Right lobe of liver (tissue), 6 donors: ENCODE measurements around the gene HELZ. TPM values are rescaled to one million over a fixed set of nuclear protein-coding genes. Genes with fewer than 3 reads are reported as not detected.

Experiments used
- ATAC-seq, 4 donors: fragments of 200-7000 bp; cut with Tn5 transposase; one replicate each; pipeline ENCODE4 v1.9.1; 2020; ENCODE audit warnings: mild to moderate bottlenecking in 4 of 4, moderate library complexity in 4 of 4
- DNase-seq, 3 donors: peaks; one replicate each; pipeline ENCODE4 v3.0.0-alpha.2; 2020
- H3K27ac ChIP-seq, 3 donors: fragments of 200-600 bp; one replicate each; pipeline ENCODE4 v1.8.0; 2022
- H3K27me3 ChIP-seq, 2 donors: fragments of 200-600 bp; one replicate each; pipeline ENCODE4 v1.8.0; 2022
- H3K36me3 ChIP-seq, 4 donors: fragments of 200-600 bp; sonication (generic) in 1 of 4; one replicate each; pipeline versions ENCODE4 v1.5.1 to v1.8.0; 2017 to 2022; ENCODE audit warnings: control low read depth in 1 of 4
- H3K4me1 ChIP-seq, 4 donors: fragments of 200-600 bp; sonication (generic) in 1 of 4; one replicate each; pipeline versions ENCODE4 v1.5.1 to v1.8.0; 2017 to 2022; ENCODE audit warnings: control low read depth in 1 of 4
- H3K4me3 ChIP-seq, 3 donors: fragments of 200-600 bp; one replicate each; pipeline ENCODE4 v1.8.0; 2022
- H3K9me3 ChIP-seq, 4 donors: fragments of 200-600 bp; sonication (generic) in 1 of 4; one replicate each; pipeline versions ENCODE4 v1.5.1 to v1.8.0; 2017 to 2022; ENCODE audit warnings: control low read depth in 1 of 4
- POLR2A ChIP-seq: fragments of 450-650 bp; IDR thresholded peaks from one replicate; pipeline ENCODE4 v1.6.1; 2017; ENCODE audit warnings: antibody characterized with exemption, mild to moderate bottlenecking
- WGBS: methylation state at CpG from one replicate; pipeline ENCODE4 v1.1.6; 2018; ENCODE audit warnings: low coverage, low lambda C conversion rate; ENCODE audit not compliant: insufficient coverage; ENCODE audit errors: missing lambda C conversion rate; 5-methylcytosine and 5-hydroxymethylcytosine counted together
- intact Hi-C, 2 donors: fragments of 100-400 bp; cut with DNase I; formaldehyde crosslinking; loops; one replicate each; pipeline versions ENCODE4 v1.11.2 to v1.14.1; 2022
- small RNA-seq, 2 experiments: library from RNA; depleted of rRNA; stranded (forward); fragments of <200 nt; gene quantifications; one replicate each; pipeline ENCODE3, GENCODE V24; 2016
- total RNA-seq, 6 experiments: library from RNA; depleted of rRNA in 2 of 6; stranded (reverse); fragments of >200 nt in 2 of 6; fragmentation: NEBNext Ultra II Directional in 3 of 6; extraction: Animal tissue kit (Norgen Biotek cat#: 25700) in 3 of 6; gene quantifications; one replicate each; pipeline versions ENCODE4 v1.1.0 to v1.2.4, GENCODE V29; 2016 to 2023
- TF ChIP-seq, protein P1 (sequence below), 4 donors: fragments of 200-600 bp in 3 of 4; fragments of 450-650 bp in 1 of 4; IDR thresholded peaks; one replicate each; pipeline versions ENCODE4 v1.5.1 to v1.8.0; 2016 to 2022; ENCODE audit warnings: antibody characterized with exemption in 4 of 4, mild to moderate bottlenecking in 2 of 4
- donor health status: DM: no; HTN: yes; CAD: no.
- donor health status: DM: no; HTN: no; CAD: no.
- donor health status: DM: no; HTN: no; CAD: no.
- donor health status: DM: no; HTN: yes; CAD: no.
- donor health status: DM: no; HTN: yes; CAD: no.

The HELZ gene
- total RNA-seq, 6 experiments from 2014 or later, result 24.2 to 33.6 (median 30.9) TPM

DNA sequence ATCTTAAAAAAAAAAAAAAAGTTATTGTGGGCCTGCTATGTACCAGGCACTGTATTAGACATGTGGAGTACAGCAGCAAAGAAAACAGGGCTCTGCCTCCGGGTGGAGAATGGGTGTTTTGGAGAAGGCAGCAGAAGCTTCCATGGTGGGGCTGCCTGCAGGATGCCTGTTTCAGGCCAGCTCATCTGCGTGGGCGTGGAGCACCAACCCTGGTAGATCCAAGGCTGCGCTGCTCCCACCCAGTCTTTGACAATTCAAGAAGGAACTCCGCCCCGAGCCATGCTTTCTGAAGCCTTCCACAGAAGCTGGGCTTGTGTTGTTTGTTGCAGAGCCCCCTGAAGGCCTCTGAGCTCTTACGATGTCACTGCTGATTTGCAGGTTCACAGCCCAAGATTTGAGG, 223.8 kb downstream of the HELZ start:
- intact Hi-C loops, result no loop called here
- DNase-seq (no peak), ATAC-seq (no peak)
- Histone ChIP-seq H3K36me3 (no peaks in the 10 kb centered on the region), H3K9me3 (no peaks in the 10 kb centered on the region), H3K27me3 (no peaks in the 10 kb centered on the region), H3K4me3 (no peak overlapping the region), H3K27ac (no peak overlapping the region), H3K4me1 (no peaks in the 10 kb centered on the region)
- TF ChIP-seq, protein P1, sequence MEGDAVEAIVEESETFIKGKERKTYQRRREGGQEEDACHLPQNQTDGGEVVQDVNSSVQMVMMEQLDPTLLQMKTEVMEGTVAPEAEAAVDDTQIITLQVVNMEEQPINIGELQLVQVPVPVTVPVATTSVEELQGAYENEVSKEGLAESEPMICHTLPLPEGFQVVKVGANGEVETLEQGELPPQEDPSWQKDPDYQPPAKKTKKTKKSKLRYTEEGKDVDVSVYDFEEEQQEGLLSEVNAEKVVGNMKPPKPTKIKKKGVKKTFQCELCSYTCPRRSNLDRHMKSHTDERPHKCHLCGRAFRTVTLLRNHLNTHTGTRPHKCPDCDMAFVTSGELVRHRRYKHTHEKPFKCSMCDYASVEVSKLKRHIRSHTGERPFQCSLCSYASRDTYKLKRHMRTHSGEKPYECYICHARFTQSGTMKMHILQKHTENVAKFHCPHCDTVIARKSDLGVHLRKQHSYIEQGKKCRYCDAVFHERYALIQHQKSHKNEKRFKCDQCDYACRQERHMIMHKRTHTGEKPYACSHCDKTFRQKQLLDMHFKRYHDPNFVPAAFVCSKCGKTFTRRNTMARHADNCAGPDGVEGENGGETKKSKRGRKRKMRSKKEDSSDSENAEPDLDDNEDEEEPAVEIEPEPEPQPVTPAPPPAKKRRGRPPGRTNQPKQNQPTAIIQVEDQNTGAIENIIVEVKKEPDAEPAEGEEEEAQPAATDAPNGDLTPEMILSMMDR (IDR thresholded peaks at IDR 0.05), result no peak
- no peak for TF ChIP-seq POLR2A
- WGBS, result 73% methylated on average over 2 of the region's 7 CpGs

Small RNA genes lying within 50 kb of the gene (small RNA-seq; reads per million reads assigned to genes)
- 0 reads per million in 2 experiments for gene AC007448.1
- 0 reads per million in 2 experiments for gene RF00393
- gene RNA5SP447, result 0 reads per million in 2 experiments

Other genes starting within 250 kb of the HELZ start
- gene CACNG1, start 200.6 kb downstream of the HELZ start, total RNA-seq, result not detected
- gene PSMD12, start 121.4 kb upstream of the HELZ start, total RNA-seq, result 10 to 100 TPM; 27.3 to 40.1 (median 31.1) TPM
- gene PITPNC1, start 132.1 kb upstream of the HELZ start, total RNA-seq, result 10 to 100 TPM in 2 of 6 experiments, 1 to 10 TPM in 4; 4.7 to 13.0 (median 7.4) TPM